Measurements from ENCODE around the gene NPRL2.

The NPRL2 gene

GRCh38 chr3:50350527-50351322 lies at the start of gene NPRL2, which contains the start of gene CYB561D2:
Gene NPRL2 (minus strand): TSS chr3:50350775. CDS start chr3:50350652, 123 bp downstream.
Gene CYB561D2 (plus strand): TSS chr3:50350862. CDS start chr3:50351434, 572 bp downstream.
- peak; percentile 99 for DNase-seq

- DNase-seq = no peak
Observed at GRCh38 chr3:50396502-50396901, 45.9 kb upstream of the NPRL2 start.

- DNase-seq = no peak
Observed at GRCh38 chr3:50395070-50395860, 44.7 kb upstream of the NPRL2 start.

- DNase-seq = no peak
Observed at GRCh38 chr3:50393061-50393460, 42.5 kb upstream of the NPRL2 start.

- no peak for DNase-seq
Observed at GRCh38 chr3:50392101-50392715, 41.6 kb upstream of the NPRL2 start.

GRCh38 chr3:50390508-50391224 lies 40.1 kb upstream of the NPRL2 start:
- DNase-seq = no peak

GRCh38 chr3:50389414-50389767 lies 38.8 kb upstream of the NPRL2 start:
- DNase-seq = no peak

- DNase-seq = no peak
Observed at GRCh38 chr3:50388720-50389413, 38.3 kb upstream of the NPRL2 start.

- no peak for DNase-seq
Observed at GRCh38 chr3:50388016-50388719, 37.6 kb upstream of the NPRL2 start.

GRCh38 chr3:50385754-50386153 lies 35.2 kb upstream of the NPRL2 start:
- DNase-seq = no peak

- no peak for DNase-seq
Observed at GRCh38 chr3:50383750-50384149, 33.2 kb upstream of the NPRL2 start.

- DNase-seq = no peak
Observed at GRCh38 chr3:50382722-50383121, 32.1 kb upstream of the NPRL2 start.

GRCh38 chr3:50381383-50381782 lies 30.8 kb upstream of the NPRL2 start:
- no peak for DNase-seq

GRCh38 chr3:50380405-50381085 lies 30.0 kb upstream of the NPRL2 start:
- DNase-seq = no peak

GRCh38 chr3:50378757-50379156 lies 28.2 kb upstream of the NPRL2 start:
- no peak for DNase-seq

GRCh38 chr3:50378024-50378423 lies 27.4 kb upstream of the NPRL2 start:
- no peak for DNase-seq

- no peak for DNase-seq
Observed at GRCh38 chr3:50375258-50375931, 24.8 kb upstream of the NPRL2 start.

- DNase-seq = no peak
Observed at GRCh38 chr3:50374363-50375257, 24.0 kb upstream of the NPRL2 start.

Data from activated CD8-positive, alpha-beta memory T cell treated with anti-CD3 and anti-CD28 coated beads, Interleukin-2, amount 50 U/mL, for 48 hours (primary cell).